ENCODE data around the gene GCSAM.

GCSAM gene

DNA sequence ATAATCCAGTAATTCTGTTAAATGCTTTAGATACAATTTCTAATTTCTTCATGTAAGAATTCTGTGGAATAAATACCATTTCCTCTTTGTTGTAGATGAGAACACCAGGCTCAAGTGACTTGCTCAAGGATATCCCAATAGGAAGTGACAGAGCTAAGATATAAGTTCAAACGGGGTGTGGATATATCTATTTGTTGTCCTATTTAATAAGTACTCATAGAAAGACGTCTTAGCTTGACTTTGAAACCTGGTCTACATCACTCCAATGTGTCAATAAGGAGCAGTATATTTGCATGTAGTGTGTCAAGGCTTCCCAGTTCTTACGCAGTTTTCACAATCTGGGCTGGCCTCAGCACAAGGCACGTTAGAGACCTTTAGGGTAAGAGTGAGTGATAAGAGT lies 4.7 kb upstream of the GCSAM start:
- no peak overlapping the region for H3K9ac ChIP-seq (ENCODE audit: low read depth, low read length, poor library complexity, severe bottlenecking)
- no peaks in the 10 kb centered on the region for H3K9me2 ChIP-seq (replicated peaks; ENCODE audit: low read depth, low read length)
- no peaks in the 10 kb centered on the region for H3K9me3 ChIP-seq (ENCODE audit: insufficient read depth, low read depth, low read length)
- no peaks in the 10 kb centered on the region for H3K79me2 ChIP-seq (ENCODE audit: insufficient read depth, low read length)
- no peaks in the 10 kb centered on the region for H3K36me3 ChIP-seq (ENCODE audit: insufficient read depth, low read length)
- H2AFZ ChIP-seq (ENCODE audit: low read length): no peak overlapping the region
- no peak overlapping the region for H3K4me2 ChIP-seq (ENCODE audit: low read depth, low read length, poor library complexity, severe bottlenecking)
- TF ChIP-seq, protein P1, sequence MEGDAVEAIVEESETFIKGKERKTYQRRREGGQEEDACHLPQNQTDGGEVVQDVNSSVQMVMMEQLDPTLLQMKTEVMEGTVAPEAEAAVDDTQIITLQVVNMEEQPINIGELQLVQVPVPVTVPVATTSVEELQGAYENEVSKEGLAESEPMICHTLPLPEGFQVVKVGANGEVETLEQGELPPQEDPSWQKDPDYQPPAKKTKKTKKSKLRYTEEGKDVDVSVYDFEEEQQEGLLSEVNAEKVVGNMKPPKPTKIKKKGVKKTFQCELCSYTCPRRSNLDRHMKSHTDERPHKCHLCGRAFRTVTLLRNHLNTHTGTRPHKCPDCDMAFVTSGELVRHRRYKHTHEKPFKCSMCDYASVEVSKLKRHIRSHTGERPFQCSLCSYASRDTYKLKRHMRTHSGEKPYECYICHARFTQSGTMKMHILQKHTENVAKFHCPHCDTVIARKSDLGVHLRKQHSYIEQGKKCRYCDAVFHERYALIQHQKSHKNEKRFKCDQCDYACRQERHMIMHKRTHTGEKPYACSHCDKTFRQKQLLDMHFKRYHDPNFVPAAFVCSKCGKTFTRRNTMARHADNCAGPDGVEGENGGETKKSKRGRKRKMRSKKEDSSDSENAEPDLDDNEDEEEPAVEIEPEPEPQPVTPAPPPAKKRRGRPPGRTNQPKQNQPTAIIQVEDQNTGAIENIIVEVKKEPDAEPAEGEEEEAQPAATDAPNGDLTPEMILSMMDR (conservative IDR thresholded peaks at IDR 0.05; ENCODE audit: low read length): no peak
- TF ChIP-seq EZH2phosphoT487 (IDR thresholded peaks at IDR 0.05; ENCODE audit: borderline replicate concordance): no peak
- H4K20me1 ChIP-seq (ENCODE audit: insufficient read depth, low read length, poor library complexity, severe bottlenecking): no peaks in the 10 kb centered on the region
- H3K4me1 ChIP-seq (ENCODE audit: insufficient read depth, low read length, poor library complexity, severe bottlenecking): peaks cover 34% of the 10 kb centered on the region
- H3K27me3 ChIP-seq (ENCODE audit: insufficient read depth, low read length, poor library complexity, severe bottlenecking): no peaks in the 10 kb centered on the region
- no peak overlapping the region for H3K4me3 ChIP-seq (ENCODE audit: low read length, poor library complexity, severe bottlenecking)
- no peaks in the 10 kb centered on the region for H3F3A ChIP-seq (ENCODE audit: low read depth)

DNA sequence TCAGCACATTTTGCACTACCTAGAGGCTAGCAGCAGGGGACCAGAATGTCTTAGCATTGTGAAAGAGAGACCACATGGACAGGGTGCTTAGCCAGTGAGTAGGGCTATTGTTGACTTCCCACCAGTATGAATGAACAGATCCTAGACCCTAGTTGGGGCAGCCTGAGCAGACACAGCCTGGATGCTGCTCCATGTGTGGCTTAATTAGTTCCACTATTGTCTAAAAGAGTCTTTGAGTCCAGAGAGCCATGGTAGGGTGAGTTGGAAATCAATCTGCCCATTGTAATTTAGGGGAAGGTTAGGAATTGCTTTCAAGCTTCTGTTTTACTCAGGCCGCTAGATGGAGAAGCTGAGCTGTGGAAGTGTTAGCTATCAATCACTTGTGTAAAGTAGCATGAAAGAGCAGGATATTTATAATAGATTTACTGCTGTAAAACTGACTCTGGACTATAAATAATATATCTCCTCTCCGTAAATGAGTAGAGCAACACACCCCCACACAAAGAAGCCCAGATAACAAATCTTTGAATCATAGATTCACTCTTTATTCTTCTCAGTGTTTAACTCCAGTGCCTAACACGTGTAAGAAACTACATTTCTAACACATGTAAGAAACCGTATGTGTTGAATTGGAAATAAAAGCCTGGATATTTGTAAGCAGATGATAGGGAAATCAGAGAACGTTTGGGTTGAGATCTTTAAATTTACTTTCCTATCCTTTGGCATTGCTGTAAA lies 4.1 kb upstream of the GCSAM start:
- H3K36me3 ChIP-seq (ENCODE audit: insufficient read depth, low read length): no peaks in the 10 kb centered on the region
- H3K9me3 ChIP-seq (ENCODE audit: insufficient read depth, low read depth, low read length): no peaks in the 10 kb centered on the region
- TF ChIP-seq, protein P1 (conservative IDR thresholded peaks at IDR 0.05; ENCODE audit: low read length): peak; percentile 83
- TF ChIP-seq EZH2phosphoT487 (IDR thresholded peaks at IDR 0.05; ENCODE audit: borderline replicate concordance): no peak
- H2AFZ ChIP-seq (ENCODE audit: low read length): peak overlapping the region; percentile 67
- no peaks in the 10 kb centered on the region for H3K79me2 ChIP-seq (ENCODE audit: insufficient read depth, low read length)
- peaks cover 38% of the 10 kb centered on the region for H3K4me1 ChIP-seq (ENCODE audit: insufficient read depth, low read length, poor library complexity, severe bottlenecking)
- H4K20me1 ChIP-seq (ENCODE audit: insufficient read depth, low read length, poor library complexity, severe bottlenecking): no peaks in the 10 kb centered on the region
- no peak overlapping the region for H3K4me2 ChIP-seq (ENCODE audit: low read depth, low read length, poor library complexity, severe bottlenecking)
- H3K4me3 ChIP-seq (ENCODE audit: low read length, poor library complexity, severe bottlenecking): no peak overlapping the region
- no peaks in the 10 kb centered on the region for H3F3A ChIP-seq (ENCODE audit: low read depth)
- no peak overlapping the region for H3K9ac ChIP-seq (ENCODE audit: low read depth, low read length, poor library complexity, severe bottlenecking)
- H3K27me3 ChIP-seq (ENCODE audit: insufficient read depth, low read length, poor library complexity, severe bottlenecking): no peaks in the 10 kb centered on the region
- no peaks in the 10 kb centered on the region for H3K9me2 ChIP-seq (replicated peaks; ENCODE audit: low read depth, low read length)

DNA sequence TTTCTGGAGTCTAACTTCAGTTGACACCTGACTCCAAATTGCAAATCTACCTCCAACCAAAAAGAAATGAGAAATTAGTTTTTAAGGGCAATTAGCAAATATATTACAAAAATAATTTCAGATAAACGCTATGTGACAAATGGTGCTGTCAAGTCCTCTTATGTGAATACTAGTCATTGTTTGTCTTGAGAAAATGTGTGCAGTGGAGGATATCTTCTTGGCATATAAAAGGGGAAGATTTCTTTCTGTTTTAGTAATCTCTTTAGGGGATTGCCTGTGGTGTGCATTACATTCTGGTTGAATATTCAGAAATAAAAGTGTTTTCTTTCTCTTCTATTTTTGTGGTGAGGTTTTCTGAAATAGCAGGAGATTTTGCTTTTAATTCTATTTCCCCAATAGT lies 3.0 kb upstream of the GCSAM start:
- no peaks in the 10 kb centered on the region for H3F3A ChIP-seq (ENCODE audit: low read depth)
- no peak overlapping the region for H3K9ac ChIP-seq (ENCODE audit: low read depth, low read length, poor library complexity, severe bottlenecking)
- no peak overlapping the region for H3K4me3 ChIP-seq (ENCODE audit: low read length, poor library complexity, severe bottlenecking)

More for the DNA sequence above, 3.0 kb upstream of the GCSAM start:
- H4K20me1 ChIP-seq (ENCODE audit: insufficient read depth, low read length, poor library complexity, severe bottlenecking): no peaks in the 10 kb centered on the region
- H2AFZ ChIP-seq (ENCODE audit: low read length): no peak overlapping the region
- H3K4me2 ChIP-seq (ENCODE audit: low read depth, low read length, poor library complexity, severe bottlenecking): no peak overlapping the region
- H3K79me2 ChIP-seq (ENCODE audit: insufficient read depth, low read length): no peaks in the 10 kb centered on the region
- H3K36me3 ChIP-seq (ENCODE audit: insufficient read depth, low read length): no peaks in the 10 kb centered on the region
- H3K9me3 ChIP-seq (ENCODE audit: insufficient read depth, low read depth, low read length): no peaks in the 10 kb centered on the region
- H3K27me3 ChIP-seq (ENCODE audit: insufficient read depth, low read length, poor library complexity, severe bottlenecking): no peaks in the 10 kb centered on the region
- no peak for TF ChIP-seq EZH2phosphoT487 (IDR thresholded peaks at IDR 0.05; ENCODE audit: borderline replicate concordance)
- TF ChIP-seq, protein P1 (conservative IDR thresholded peaks at IDR 0.05; ENCODE audit: low read length): no peak
- peaks cover 38% of the 10 kb centered on the region for H3K4me1 ChIP-seq (ENCODE audit: insufficient read depth, low read length, poor library complexity, severe bottlenecking)
- no peaks in the 10 kb centered on the region for H3K9me2 ChIP-seq (replicated peaks; ENCODE audit: low read depth, low read length)

All from Loucy (cell line).